Ishikawa (cell line): ENCODE measurements around the gene ANO4.

Experiments
- CEBPB ChIP-seq: IDR thresholded peaks from 2 replicates; pipeline ENCODE4 v1.6.1; 2012
- CREB1 ChIP-seq: IDR thresholded peaks from 2 replicates; pipeline ENCODE4 v1.6.1; 2012; ENCODE audit warnings: low read depth
- EGR1 ChIP-seq: IDR thresholded peaks from 2 replicates; pipeline ENCODE4 v1.6.1; 2012
- EP300 ChIP-seq: IDR thresholded peaks from 2 replicates; pipeline ENCODE4 v1.6.1; 2012; ENCODE audit warnings: borderline replicate concordance
- FOXM1 ChIP-seq: IDR thresholded peaks from 2 replicates; pipeline ENCODE4 v1.6.1; 2012; ENCODE audit warnings: low read depth, borderline replicate concordance
- MAX ChIP-seq: IDR thresholded peaks from 2 replicates; pipeline ENCODE4 v1.6.1; 2012
- NFIC ChIP-seq: IDR thresholded peaks from 2 replicates; pipeline ENCODE4 v1.6.1; 2012
- RAD21 ChIP-seq: IDR thresholded peaks from 2 replicates; pipeline ENCODE4 v1.6.1; 2012; ENCODE audit warnings: low read depth
- REST ChIP-seq: IDR thresholded peaks from 2 replicates; pipeline ENCODE4 v1.6.1; 2012; ENCODE audit warnings: low read depth, mild to moderate bottlenecking
- TAF1 ChIP-seq: IDR thresholded peaks from 2 replicates; pipeline ENCODE4 v1.6.1; 2012; ENCODE audit warnings: low read depth, mild to moderate bottlenecking
- TCF12 ChIP-seq: IDR thresholded peaks from 2 replicates; pipeline ENCODE4 v1.6.1; 2012; ENCODE audit warnings: low read depth
- TEAD4 ChIP-seq: IDR thresholded peaks from 2 replicates; pipeline ENCODE4 v1.6.1; 2012
- USF1 ChIP-seq: IDR thresholded peaks from 2 replicates; pipeline ENCODE4 v1.6.1; 2012
- YY1 ChIP-seq: IDR thresholded peaks from 2 replicates; pipeline ENCODE4 v1.6.1; 2012; ENCODE audit warnings: low read depth
- ZBTB7A ChIP-seq: IDR thresholded peaks from 2 replicates; pipeline ENCODE4 v1.6.1; 2012; ENCODE audit warnings: low read depth

Gene ANO4

GRCh38 chr12:101110866-101111265 is 316.3 kb downstream of the ANO4 start:
- TF ChIP-seq EP300 (no peak), TCF12 (no peak), CREB1 (no peak), NFIC (no peak), FOXM1 (no peak), YY1 (no peak), CEBPB (no peak), MAX (no peak), USF1 (no peak), TEAD4 (no peak), TAF1 (no peak), RAD21 (no peak)

- TF ChIP-seq REST (no peak), CEBPB (no peak), TAF1 (no peak), EGR1 (no peak), FOXM1 (no peak), ZBTB7A (no peak), RAD21 (no peak), EP300 (no peak), CREB1 (no peak), NFIC (no peak), YY1 (no peak), USF1 (no peak)
Observed at GRCh38 chr12:101111441-101111840, 316.9 kb downstream of the ANO4 start.

- TF ChIP-seq TAF1 (no peak), YY1 (no peak), NFIC (no peak), TCF12 (no peak), RAD21 (no peak)
Observed at GRCh38 chr12:101115326-101115725, 320.8 kb downstream of the ANO4 start.

- TF ChIP-seq EP300 (no peak), ZBTB7A (no peak), CEBPB (no peak), CREB1 (no peak), TEAD4 (no peak), TAF1 (no peak), REST (no peak), USF1 (no peak), MAX (no peak), RAD21 (no peak), EGR1 (no peak), NFIC (no peak), FOXM1 (no peak), YY1 (no peak), TCF12 (no peak)
Observed at GRCh38 chr12:101116911-101117310, 322.3 kb downstream of the ANO4 start.

- TF ChIP-seq TEAD4, result no peak
- TF ChIP-seq EGR1, result no peak
- no peak for TF ChIP-seq FOXM1
- no peak for TF ChIP-seq MAX
Observed at GRCh38 chr12:101117842-101118241, 323.3 kb downstream of the ANO4 start.
